SK-N-MC (cell line): ENCODE data around the gene RAC3.

Experiments used
- EZH2 ChIP-seq: fragments of 200-600 bp; sonication (generic); IDR thresholded peaks from one replicate; pipeline ENCODE4 v1.6.1; 2017; ENCODE audit warnings: antibody characterized with exemption
- POLR2AphosphoS5 ChIP-seq: IDR thresholded peaks from 2 replicates; pipeline ENCODE4 v1.6.1; 2012; ENCODE audit warnings: mild to moderate bottlenecking, low read depth, low read length, borderline replicate concordance

DNA sequence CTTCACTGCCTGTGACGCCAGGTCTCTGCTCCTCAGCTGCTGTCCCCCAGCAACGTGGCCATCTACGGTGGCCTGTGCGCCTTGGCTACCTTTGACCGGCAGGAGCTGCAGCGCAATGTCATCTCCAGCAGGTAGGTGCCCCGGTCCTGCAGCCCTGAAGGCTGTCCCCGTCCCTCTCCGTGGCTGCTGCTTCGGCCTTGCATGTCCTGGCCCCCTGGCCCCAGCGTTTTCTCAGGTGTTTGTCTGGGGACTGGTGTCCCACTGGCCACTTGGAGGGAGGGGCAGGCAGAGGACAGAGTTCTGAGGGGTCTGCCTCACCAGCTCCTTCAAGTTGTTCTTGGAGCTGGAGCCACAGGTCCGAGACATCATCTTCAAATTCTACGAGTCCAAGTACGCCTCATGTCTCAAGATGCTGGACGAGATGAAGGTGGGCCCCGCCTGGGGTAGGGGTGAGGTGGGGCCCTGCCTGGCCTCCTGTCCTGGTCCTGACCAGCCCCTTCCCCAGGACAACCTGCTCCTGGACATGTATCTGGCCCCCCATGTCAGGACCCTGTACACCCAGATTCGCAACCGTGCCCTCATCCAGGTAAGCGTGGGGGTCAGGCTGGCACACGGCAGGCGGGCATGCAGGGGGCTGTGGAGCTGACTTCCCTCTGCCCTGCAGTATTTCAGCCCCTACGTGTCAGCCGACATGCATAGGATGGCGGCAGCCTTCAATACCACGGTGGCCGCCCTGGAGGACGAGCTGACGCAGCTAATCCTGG, 24.7 kb downstream of the RAC3 start:
- TF ChIP-seq EZH2 (no peak), POLR2AphosphoS5 (no peak)
